ENCODE measurements around the gene ELFN1.

Gene ELFN1

GRCh38 chr7:1745018-1745532, 75.0 kb downstream of the ELFN1 start:
- no peak for DNase-seq

- no peak for DNase-seq
These were observed 75.8 kb downstream of the ELFN1 start for GRCh38 chr7:1745576-1746490.

GRCh38 chr7:1746491-1746975, 76.5 kb downstream of the ELFN1 start:
- no peak for DNase-seq

DNA sequence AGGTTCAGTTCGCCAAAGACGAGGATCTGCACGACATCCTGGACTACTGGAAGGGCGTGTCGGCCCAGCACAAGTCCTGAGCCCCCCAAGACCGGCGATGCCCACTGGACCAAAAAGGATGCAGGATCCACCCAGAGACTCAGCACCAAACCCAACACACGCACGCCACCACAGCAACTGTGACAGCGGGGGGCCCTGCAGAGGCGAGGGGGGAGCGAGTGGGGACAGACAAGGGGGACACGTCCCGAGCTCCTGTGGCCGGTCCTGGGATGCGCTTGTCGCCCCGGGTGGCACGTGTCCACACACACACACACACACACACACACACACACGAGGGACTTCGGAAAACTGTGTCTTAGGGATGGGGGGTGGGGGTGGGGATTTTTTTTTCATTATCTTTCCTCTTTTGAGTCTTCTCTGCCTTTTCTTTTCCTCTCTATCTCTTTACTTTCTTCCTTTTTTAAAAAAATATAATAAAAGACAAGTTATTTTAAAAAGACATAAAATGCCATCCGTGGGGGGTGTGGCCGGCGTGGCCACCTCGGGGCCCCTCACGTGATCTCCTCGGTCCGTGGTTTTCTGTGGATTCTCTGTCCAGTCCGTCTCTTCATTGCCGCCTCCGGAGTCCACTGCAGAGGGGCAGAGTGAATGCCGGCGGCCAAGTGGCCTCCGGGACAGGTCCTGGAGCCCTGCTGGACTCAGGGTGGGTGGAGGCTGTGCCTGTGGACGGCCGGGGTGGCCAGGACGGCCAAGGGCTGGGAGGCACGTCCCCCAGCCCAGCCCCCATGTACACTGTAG, 77.1 kb downstream of the ELFN1 start:
- no peak for DNase-seq

DNA sequence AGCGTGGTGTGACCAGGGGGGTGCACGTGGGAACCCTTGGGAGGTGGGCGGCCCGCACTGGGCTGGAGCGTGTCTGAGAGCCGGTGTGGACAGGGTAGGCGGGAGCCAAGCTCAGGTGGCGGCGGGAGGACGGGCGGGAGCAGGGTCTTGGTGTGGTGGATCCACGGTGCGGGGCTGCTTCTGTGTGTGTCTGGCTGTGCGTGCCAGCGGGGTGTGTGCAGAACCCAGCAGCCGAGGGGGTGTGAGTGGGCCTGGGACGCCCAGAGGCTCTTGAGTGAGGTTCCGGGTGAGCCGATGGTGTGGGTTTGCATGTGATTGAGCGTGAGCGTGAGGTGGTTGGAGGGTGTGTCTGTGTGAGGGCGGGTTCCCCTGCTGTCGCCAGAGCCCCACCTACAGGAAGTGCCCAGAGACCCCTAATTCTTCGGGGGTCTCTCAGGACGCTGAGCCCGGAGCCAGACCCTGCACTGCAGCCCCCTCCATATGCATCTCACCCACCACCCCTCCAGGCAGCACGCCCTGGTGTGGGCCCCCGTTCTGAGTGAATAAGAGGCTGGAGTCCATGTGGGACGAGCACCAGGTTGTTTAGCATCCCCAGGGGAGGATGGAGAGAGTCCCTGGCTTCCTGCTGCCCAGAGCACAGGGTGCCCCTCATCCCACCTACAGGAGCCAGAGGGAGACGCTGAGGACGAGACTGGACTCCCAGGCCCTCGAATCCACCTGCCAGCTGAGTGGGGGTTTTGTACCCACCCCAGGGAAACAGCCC, 78.2 kb downstream of the ELFN1 start:
- DNase-seq: no peak

DNA sequence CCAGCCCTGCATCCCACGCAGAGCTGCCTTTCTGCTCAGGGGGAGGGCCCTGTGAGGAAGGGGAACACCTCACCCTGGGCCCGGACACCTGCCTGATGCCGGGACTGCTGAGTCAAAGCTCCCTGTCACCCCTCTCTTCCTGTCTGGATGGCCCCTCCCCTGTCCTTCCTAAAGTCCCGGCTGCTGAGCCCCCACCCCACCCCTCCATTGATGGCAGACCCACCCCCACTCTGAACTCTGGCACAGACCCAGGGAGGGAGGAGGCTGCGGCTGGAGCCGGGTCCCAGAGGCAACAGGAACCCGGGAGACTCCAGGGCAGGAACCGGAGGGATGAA, 78.7 kb downstream of the ELFN1 start:
- DNase-seq: no peak

DNA sequence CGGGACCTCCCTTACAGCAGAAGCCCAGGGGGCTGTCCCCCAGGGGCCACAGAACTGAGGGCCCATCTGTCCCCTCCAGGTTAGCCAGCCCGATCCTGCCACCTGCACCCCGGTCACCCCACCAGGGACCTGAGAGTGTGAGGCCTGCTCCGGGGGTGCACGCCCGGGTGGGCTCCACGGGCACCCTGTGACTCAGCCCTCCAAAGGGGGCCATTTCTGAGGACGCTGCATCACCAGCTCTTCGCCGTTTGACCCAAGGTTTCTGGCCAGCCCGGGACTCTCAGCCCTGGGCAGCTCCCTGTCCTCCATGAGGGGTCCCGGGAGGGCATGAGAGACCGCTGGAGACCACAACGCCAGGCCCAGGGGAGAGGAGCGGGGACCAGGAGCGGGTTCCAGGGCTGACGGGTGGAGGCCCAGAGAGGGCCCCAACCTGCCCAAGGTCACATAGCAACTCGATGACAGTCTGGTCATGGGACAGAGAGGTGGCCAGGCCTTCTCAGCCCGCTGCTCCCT, 79.3 kb downstream of the ELFN1 start:
- DNase-seq: no peak

DNA sequence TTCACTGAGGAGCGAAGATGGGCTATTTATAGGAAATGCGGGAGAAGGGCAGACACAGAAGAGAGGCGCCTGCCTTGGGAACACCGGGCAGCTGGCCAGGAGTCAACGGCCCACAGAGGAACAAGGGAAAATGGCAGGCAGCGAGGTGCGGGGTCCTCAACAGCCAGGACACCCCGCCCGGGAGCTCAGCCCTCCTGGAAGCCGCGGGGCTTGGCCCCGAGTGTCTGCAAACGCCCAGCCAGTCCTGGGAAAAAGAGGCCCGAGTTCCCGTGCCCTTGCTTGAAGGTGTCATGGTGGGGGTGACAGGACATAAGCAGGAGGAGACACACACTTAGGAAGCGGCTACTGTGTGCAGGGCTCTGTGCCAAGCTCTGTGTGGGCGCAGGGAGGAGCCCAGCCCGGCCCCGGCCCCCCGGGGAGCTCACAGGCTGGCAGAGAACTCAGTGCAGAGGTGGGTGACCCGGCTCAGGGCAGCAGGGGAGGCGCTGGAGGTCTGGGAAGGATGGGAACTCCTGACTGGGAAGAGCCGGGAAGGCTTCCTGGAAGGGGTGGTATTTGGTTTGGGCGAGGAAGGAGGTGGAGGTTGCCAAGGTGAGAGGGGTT, 79.9 kb downstream of the ELFN1 start:
- no peak for DNase-seq

DNA sequence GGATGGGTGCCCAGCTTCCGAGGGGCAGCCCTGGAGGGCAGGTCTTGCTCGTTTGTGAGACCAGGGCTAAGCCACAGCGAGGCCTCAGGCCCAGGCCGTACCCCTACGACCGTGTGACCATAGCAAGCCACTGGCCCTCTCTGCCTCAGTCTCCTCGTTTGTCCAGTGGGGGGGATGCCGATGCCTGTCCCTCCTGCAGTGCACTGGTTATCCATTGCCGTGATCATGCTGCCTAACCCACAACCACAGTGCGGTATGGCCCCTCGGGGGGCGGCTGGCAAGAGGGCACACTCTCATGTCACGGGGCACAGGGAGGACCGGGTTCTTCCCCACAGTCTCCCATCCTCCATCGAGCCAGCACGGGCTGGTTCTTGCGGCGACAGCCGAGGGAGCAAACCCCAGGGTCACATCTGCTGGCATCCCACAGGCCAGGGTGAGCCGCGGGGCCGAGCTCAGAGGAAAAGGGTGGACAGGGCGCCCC, 80.5 kb downstream of the ELFN1 start:
- DNase-seq: no peak

DNA sequence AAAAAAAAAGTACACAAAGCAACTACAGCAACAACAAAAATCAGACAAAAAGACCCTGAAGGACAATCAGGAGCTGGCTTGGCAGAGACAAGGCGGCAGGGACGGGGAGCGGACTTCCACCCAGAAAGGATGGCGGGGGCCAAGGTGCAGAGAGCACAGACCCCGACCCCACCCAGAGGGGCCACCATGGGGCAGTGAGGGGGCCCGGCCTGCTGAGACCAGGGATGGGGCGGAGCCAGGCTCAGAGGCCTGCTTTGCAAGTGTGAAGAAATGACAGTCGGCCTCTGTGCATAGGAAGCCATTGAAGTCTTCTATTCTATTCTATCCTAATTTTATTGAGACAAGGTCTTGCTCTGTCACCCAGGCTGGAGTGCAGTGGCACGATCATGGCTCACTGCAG, 82.0 kb downstream of the ELFN1 start:
- no peak for DNase-seq

GRCh38 chr7:1752771-1753563, 82.9 kb downstream of the ELFN1 start:
- no peak for DNase-seq

- no peak for DNase-seq
These were observed 83.4 kb downstream of the ELFN1 start for GRCh38 chr7:1753564-1753867.

DNA sequence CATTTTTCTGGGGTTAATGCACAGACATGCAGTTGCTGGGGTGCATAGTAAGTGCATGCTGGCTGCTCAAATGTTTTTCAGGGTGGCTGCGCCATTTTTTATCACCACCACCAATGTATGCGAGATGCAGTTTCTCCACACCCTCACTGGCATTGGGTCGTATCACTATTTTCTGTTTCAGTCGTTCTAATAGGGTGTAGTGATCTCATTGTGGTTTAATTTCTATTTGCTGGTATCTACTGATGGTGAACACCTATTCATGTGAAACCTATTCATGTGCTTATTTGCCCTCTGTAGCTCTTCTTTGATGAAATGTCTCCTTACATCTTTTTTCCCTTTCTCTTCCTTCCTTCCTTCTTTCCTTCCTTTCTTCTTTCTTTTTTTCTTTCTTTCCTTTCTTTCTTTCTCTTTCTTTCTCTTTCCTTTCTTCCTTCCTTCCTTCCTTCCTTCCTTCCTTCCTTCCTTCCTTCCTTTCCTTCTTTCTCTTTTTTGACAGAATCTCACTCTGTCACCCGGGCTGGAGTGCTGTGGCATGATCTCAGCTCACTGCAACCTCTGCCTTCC, 84.3 kb downstream of the ELFN1 start:
- no peak for DNase-seq

- no peak for DNase-seq
These were observed 85.9 kb downstream of the ELFN1 start for GRCh38 chr7:1755783-1756625.

DNA sequence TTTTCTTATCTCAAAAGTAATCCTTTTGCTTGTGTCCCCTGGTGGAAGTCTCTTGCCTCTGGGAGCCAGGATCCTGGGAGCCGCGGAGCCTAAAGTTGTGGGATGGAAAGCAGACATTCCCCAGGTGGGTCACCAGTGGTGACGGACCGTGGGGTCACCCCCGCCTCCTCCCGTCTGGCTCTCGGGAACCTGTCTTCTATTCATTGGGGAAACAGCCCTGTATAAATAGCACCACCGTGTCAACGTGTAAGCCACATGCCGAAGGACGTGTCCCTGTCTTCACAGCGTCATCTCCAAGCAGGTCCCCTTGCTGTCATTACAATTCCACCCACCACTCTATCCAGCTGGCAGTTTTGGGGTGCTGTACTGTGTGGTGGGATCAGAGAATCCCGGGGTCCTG, 87.5 kb downstream of the ELFN1 start:
- no peak for DNase-seq

GRCh38 chr7:1758028-1758858, 88.2 kb downstream of the ELFN1 start:
- DNase-seq: peak; percentile 18

DNA sequence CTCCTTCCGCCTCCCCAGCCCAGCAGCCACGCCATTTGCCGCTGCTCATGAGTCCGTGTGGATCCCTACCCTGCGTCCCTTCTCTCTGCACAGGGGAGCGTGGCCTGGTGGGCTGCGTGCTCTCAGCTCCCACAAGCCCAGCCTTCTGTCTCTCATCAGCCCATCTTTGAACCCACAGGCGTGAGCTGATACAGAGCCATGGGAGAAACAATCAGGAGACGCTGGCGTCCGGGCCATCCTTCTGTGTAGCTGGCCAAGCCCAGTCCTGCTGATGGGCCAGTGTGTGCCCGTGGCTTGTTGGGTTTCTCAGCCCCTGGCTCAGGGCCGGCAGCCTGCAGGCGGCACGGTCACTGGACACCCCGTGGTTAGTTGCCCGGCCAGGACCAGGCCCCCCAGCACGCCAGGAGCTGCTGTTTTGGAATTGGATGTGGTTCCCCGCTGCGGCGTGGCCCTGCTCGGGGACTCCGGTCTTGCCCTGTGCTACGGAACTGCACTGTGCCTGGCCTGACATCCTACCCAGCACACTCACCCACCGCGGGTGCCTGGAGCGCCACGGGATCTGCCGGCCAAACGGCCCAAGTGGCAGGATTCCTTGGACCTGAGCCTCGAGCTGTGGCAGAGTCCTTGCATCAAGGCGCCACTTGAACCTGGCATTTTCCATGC, 88.9 kb downstream of the ELFN1 start:
- no peak for DNase-seq

- no peak for DNase-seq
These were observed 91.0 kb downstream of the ELFN1 start for GRCh38 chr7:1761097-1761496.

GRCh38 chr7:1761774-1762173, 91.7 kb downstream of the ELFN1 start:
- no peak for DNase-seq
